CD4-positive, alpha-beta T cell (primary cell): ENCODE results near the gene NOP16. TPM values are rescaled to one million over a fixed set of nuclear protein-coding genes. Genes with fewer than 3 reads are reported as not detected.

Source experiments
- ATAC-seq: fragments of 200-7000 bp; cut with Tn5 transposase; one replicate; pipeline ENCODE4 v1.10.0; 2022; ENCODE audit warnings: mild to moderate bottlenecking; ENCODE audit not compliant: poor library complexity
- CTCF ChIA-PET: fragments of 350-600 bp; sonication (Branson Sonifier 250); formaldehyde crosslinking; loops from one replicate; lab custom pipeline; 2021; ENCODE audit warnings: antibody characterized with exemption, inconsistent platforms; lab: Charles Lee
- POLR2A ChIA-PET: fragments of 350-600 bp; sonication (Branson Sonifier 250); formaldehyde crosslinking; loops from one replicate; lab custom pipeline; 2021; ENCODE audit warnings: antibody characterized with exemption, inconsistent platforms; lab: Charles Lee
- DNase-seq, 14 experiments: peaks; one replicate each; pipeline ENCODE4 v3.0.0-alpha.2; 2013 to 2020; ENCODE audit warnings: mixed read lengths in 2 of 14
- H3K27ac ChIP-seq, 2 donors: one replicate each; pipeline versions ENCODE4 v1.5.1 to v1.7.0; 2013; ENCODE audit warnings: low read length in 2 of 2, low read depth in 1 of 2, mild to moderate bottlenecking in 1 of 2
- H3K27me3 ChIP-seq, 2 experiments: 1 replicate in 1 of 2; 2 replicates in 1 of 2; pipeline versions ENCODE4 v1.6.1 to v1.7.0; 2013; ENCODE audit warnings: low read length in 2 of 2, control low read depth in 1 of 2, mild to moderate bottlenecking in 1 of 2, moderate library complexity in 1 of 2; ENCODE audit not compliant: insufficient read depth in 2 of 2, control insufficient read depth in 1 of 2
- H3K36me3 ChIP-seq: one replicate; pipeline ENCODE4 v1.6.1; 2013; ENCODE audit warnings: low read length, control low read depth; ENCODE audit not compliant: insufficient read depth
- H3K4me1 ChIP-seq: one replicate; pipeline ENCODE4 v1.6.1; 2013; ENCODE audit warnings: low read length, control low read depth; ENCODE audit not compliant: insufficient read depth
- H3K4me3 ChIP-seq: one replicate; pipeline ENCODE4 v1.5.1; 2013; ENCODE audit warnings: mild to moderate bottlenecking, low read length, moderate library complexity
- H3K9me3 ChIP-seq, 2 experiments: 1 replicate in 1 of 2; 2 replicates in 1 of 2; pipeline versions ENCODE4 v1.6.1 to v1.7.0; 2013; ENCODE audit warnings: low read length in 2 of 2, mild to moderate bottlenecking in 2 of 2, control low read depth in 1 of 2, moderate library complexity in 1 of 2; ENCODE audit not compliant: control insufficient read depth in 1 of 2, insufficient read depth in 1 of 2
- H3K27ac Mint-ChIP-seq: one replicate; pipeline ENCODE4 v1.8.0; 2020; ENCODE audit warnings: mixed read lengths
- H3K27me3 Mint-ChIP-seq: one replicate; pipeline ENCODE4 v1.8.0; 2021; ENCODE audit warnings: mixed read lengths
- H3K36me3 Mint-ChIP-seq: one replicate; pipeline ENCODE4 v1.8.0; 2021; ENCODE audit warnings: low read depth, mixed read lengths
- H3K4me1 Mint-ChIP-seq: one replicate; pipeline ENCODE4 v1.8.0; 2021; ENCODE audit warnings: low read depth, mixed read lengths
- H3K4me3 Mint-ChIP-seq: one replicate; pipeline ENCODE4 v1.8.0; 2020; ENCODE audit warnings: mild to moderate bottlenecking, mixed read lengths
- H3K9me3 Mint-ChIP-seq: one replicate; pipeline ENCODE4 v1.8.0; 2020; ENCODE audit warnings: mixed read lengths
- CTCF ChIP-seq: fragments of 200-600 bp; IDR thresholded peaks from one replicate; pipeline ENCODE4 v1.8.0; 2022; ENCODE audit warnings: antibody characterized with exemption, mild to moderate bottlenecking
- intact Hi-C, 2 experiments: fragments of 100-400 bp; cut with DNase I in 1 of 2; cut with micrococcal nuclease in 1 of 2; formaldehyde crosslinking; loops; one replicate each; pipeline versions ENCODE4 v1.15.1 to v1.9.0; 2023 to 2025; cut with DNase I, micrococcal nuclease
- total RNA-seq, 174 experiments: library from RNA in 2 of 174; stranded (reverse) in 2 of 174; gene quantifications; one replicate each; pipeline ENCODE4 v1.2.3 and lab custom pipeline; 2021 to 2026

NOP16 gene
- total RNA-seq, 2 experiments from 2014 or later = 12.0 to 14.5 TPM

- no peak for TF ChIP-seq CTCF
- intact Hi-C loops = no loop called here
- H3K27me3 Mint-ChIP-seq = no peaks in the 10 kb centered on the region
- DNase-seq (no peak), ATAC-seq (no peak)
- Histone ChIP-seq H3K27ac (no peak overlapping the region), H3K36me3 (peaks cover 10% of the 10 kb centered on the region), H3K9me3 (no peaks in the 10 kb centered on the region), H3K4me3 (no peak overlapping the region), H3K4me1 (peaks cover 13% of the 10 kb centered on the region), H3K27me3 (no peaks in the 10 kb centered on the region)
- H3K27ac Mint-ChIP-seq = no peak overlapping the region
- ChIA-PET POLR2A (no interaction called here), CTCF (no interaction called here)
- H3K4me1 Mint-ChIP-seq = peaks cover 6% of the 10 kb centered on the region
- no peak overlapping the region for H3K4me3 Mint-ChIP-seq
- no peaks in the 10 kb centered on the region for H3K9me3 Mint-ChIP-seq
- H3K36me3 Mint-ChIP-seq = peaks cover 45% of the 10 kb centered on the region
Observed at GRCh38 chr5:176368726-176369125, 19.7 kb downstream of the NOP16 start.

- ATAC-seq (no peak), DNase-seq (peak in 1 of 14 experiments; percentile 34)
- Histone ChIP-seq H3K27me3 (no peaks in the 10 kb centered on the region), H3K36me3 (peaks cover 7% of the 10 kb centered on the region), H3K27ac (no peak overlapping the region), H3K9me3 (no peaks in the 10 kb centered on the region), H3K4me1 (peaks cover 21% of the 10 kb centered on the region), H3K4me3 (peak overlapping the region; percentile 74)
- Mint-ChIP-seq H3K4me1 (peaks cover 21% of the 10 kb centered on the region), H3K27ac (peak overlapping the region; percentile 71), H3K4me3 (peak overlapping the region; percentile 90), H3K9me3 (no peaks in the 10 kb centered on the region), H3K36me3 (peaks cover 42% of the 10 kb centered on the region), H3K27me3 (no peaks in the 10 kb centered on the region)
- intact Hi-C loops = no loop called here
- POLR2A ChIA-PET = no interaction called here
- no peak for TF ChIP-seq CTCF
- CTCF ChIA-PET = no interaction called here
Observed at GRCh38 chr5:176366232-176366894, 22.0 kb downstream of the NOP16 start.

GRCh38 chr5:176365351-176366231, 22.8 kb downstream of the NOP16 start, which contains the start of gene ARL10:
TSS of gene ARL10 (plus strand) at chr5:176365487. CDS start at chr5:176365564, 77 bp downstream.
- H3K9me3 ChIP-seq = no peaks in the 10 kb centered on the region
- Mint-ChIP-seq H3K9me3 (no peaks in the 10 kb centered on the region), H3K4me1 (peaks cover 28% of the 10 kb centered on the region), H3K27me3 (no peaks in the 10 kb centered on the region), H3K27ac (peak within 1 kb of the TSS; percentile 76), H3K36me3 (peaks cover 41% of the 10 kb centered on the region), H3K4me3 (peak within 1 kb of the TSS; percentile 84)
- no peak for TF ChIP-seq CTCF
- ATAC-seq = peak; percentile 7
- intact Hi-C loops = no loop called here
- no peaks in the 10 kb centered on the region for H3K27me3 ChIP-seq
- peak within 1 kb of the TSS in 1 of 2 donors; percentile 7 for H3K27ac ChIP-seq
- peak within 1 kb of the TSS; percentile 74 for H3K4me3 ChIP-seq
- H3K4me1 ChIP-seq = peaks cover 29% of the 10 kb centered on the region
- CTCF ChIA-PET = no interaction called here
- POLR2A ChIA-PET = interaction anchor here (1.0 kb wide), 1 partner anchor 23 kb away, joined by 5 read pairs; the partner anchor contains the start of genes HIGD2A and NOP16
- peaks cover 4% of the 10 kb centered on the region for H3K36me3 ChIP-seq
- DNase-seq = peak in 12 of 14 experiments; percentile 15 to 77 (median 43)
